Hepatocyte (in vitro differentiated cells): Measurements from ENCODE around the gene ZNF148.

Experiments used
- CTCF ChIP-seq: fragments of 200-600 bp; sonication (generic); IDR thresholded peaks from 2 replicates; pipeline ENCODE4 v1.5.1; 2016; ENCODE audit warnings: antibody characterized with exemption, mild to moderate bottlenecking; ENCODE audit not compliant: poor library complexity
- EZH2phosphoT487 ChIP-seq: fragments of 200-600 bp; sonication (generic); IDR thresholded peaks from one replicate; pipeline ENCODE4 v1.6.1; 2018; ENCODE audit warnings: antibody characterized with exemption, mild to moderate bottlenecking, low read depth, moderate library complexity; ENCODE audit not compliant: unreplicated experiment, severe bottlenecking

- TF ChIP-seq CTCF (no peak), EZH2phosphoT487 (no peak)
These were observed 189.3 kb downstream of the ZNF148 start for GRCh38 chr3:125185805-125186204.
